ENCODE measurements around the gene SLC35C1. TPM values are rescaled to one million over a fixed set of nuclear protein-coding genes. Genes with fewer than 3 reads are reported as not detected.
A peak's percentile ranks its signal among the peaks of the same experiment; 100 is the strongest.
"Not testable (repeated sequence)": the region's sequence is repeated elsewhere in the genome, so short reads cannot be mapped to it uniquely, and the experiment has no call there.

SLC35C1 gene
- total RNA-seq, 1 experiment from 2014 or later, result 5.4 TPM

GRCh38 chr11:45788887-45789286, 16.1 kb upstream of the SLC35C1 start:
- no peak for DNase-seq (ENCODE audit: low spot score)

- no peak for DNase-seq (ENCODE audit: low spot score)
Observed at GRCh38 chr11:45791524-45791923, 13.4 kb upstream of the SLC35C1 start.

GRCh38 chr11:45794169-45794568, 10.8 kb upstream of the SLC35C1 start:
- DNase-seq (ENCODE audit: low spot score), result no peak

GRCh38 chr11:45795379-45795778, 9.6 kb upstream of the SLC35C1 start:
- no peak for DNase-seq (ENCODE audit: low spot score)

GRCh38 chr11:45796461-45796861, 8.5 kb upstream of the SLC35C1 start:
- no peak for DNase-seq (ENCODE audit: low spot score)

GRCh38 chr11:45798793-45799441, 6.0 kb upstream of the SLC35C1 start:
- no peak for DNase-seq (ENCODE audit: low spot score)

GRCh38 chr11:45799562-45799961, 5.4 kb upstream of the SLC35C1 start:
- no peak for DNase-seq (ENCODE audit: low spot score)

- no peak for DNase-seq (ENCODE audit: low spot score)
Observed at GRCh38 chr11:45800261-45800660, 4.7 kb upstream of the SLC35C1 start.

- DNase-seq (ENCODE audit: low spot score), result no peak
Observed at GRCh38 chr11:45801723-45802315, 3.1 kb upstream of the SLC35C1 start.

- DNase-seq (ENCODE audit: low spot score), result no peak
Observed at GRCh38 chr11:45802531-45803317, 2.2 kb upstream of the SLC35C1 start.

GRCh38 chr11:45803971-45804760, 783 bp upstream of the SLC35C1 start:
- DNase-seq (ENCODE audit: low spot score), result peak; percentile 37

- DNase-seq (ENCODE audit: low spot score), result peak; percentile 41
Observed at GRCh38 chr11:45805305-45806071, 539 bp downstream of the SLC35C1 start.

GRCh38 chr11:45806072-45806933, 1.4 kb downstream of the SLC35C1 start:
- DNase-seq (ENCODE audit: low spot score), result no peak

GRCh38 chr11:45806937-45807791, 2.2 kb downstream of the SLC35C1 start:
- no peak for DNase-seq (ENCODE audit: low spot score)

GRCh38 chr11:45807792-45808238, 2.9 kb downstream of the SLC35C1 start:
- no peak for DNase-seq (ENCODE audit: low spot score)

- not testable (repeated sequence) for DNase-seq (ENCODE audit: low spot score)
Observed at GRCh38 chr11:45808427-45808826, 3.5 kb downstream of the SLC35C1 start.

GRCh38 chr11:45809456-45810395, 4.8 kb downstream of the SLC35C1 start:
- no peak for DNase-seq (ENCODE audit: low spot score)

GRCh38 chr11:45810431-45811108, 5.6 kb downstream of the SLC35C1 start:
- no peak for DNase-seq (ENCODE audit: low spot score)
